Measurements from ENCODE around the gene ZNF805. TPM values are rescaled to one million over a fixed set of nuclear protein-coding genes. Genes with fewer than 3 reads are reported as not detected.

ZNF805 gene
- polyA plus RNA-seq, 1 of the 3 experiments (the other 2 are of a cell fraction), result 1.5 TPM

DNA sequence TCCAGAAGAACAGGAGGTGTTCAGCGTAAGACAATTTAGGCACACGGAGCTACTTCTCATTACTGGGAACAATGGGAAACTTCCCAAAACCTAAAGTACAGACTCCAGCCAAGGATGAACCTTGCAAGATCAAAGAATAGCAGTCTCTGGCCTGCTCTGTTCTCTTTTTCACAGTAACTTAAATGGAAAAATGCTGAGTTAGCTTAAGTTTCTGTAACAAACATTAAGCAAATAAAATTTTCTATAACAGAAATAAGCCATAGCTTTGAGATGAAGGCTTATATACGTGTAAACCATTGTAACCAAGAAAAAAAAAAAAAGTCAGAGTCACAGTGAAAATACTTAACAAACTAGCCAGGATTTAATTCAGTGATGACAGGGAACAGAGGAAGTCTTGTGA lies 21.6 kb downstream of the ZNF805 start:
- Histone ChIP-seq H3K9ac (no peak overlapping the region), H4K20me1 (ENCODE audit: insufficient read depth) (no peaks in the 10 kb centered on the region), H3K79me2 (ENCODE audit: insufficient read depth) (peaks cover 19% of the 10 kb centered on the region; the same call in 1 of the 2 replicates), H3K9me3 (no peaks in the 10 kb centered on the region), H3K27me3 (ENCODE audit: insufficient read depth) (no peaks in the 10 kb centered on the region), H3F3A (replicated peaks; ENCODE audit: insufficient read depth) (peaks cover 6% of the 10 kb centered on the region), H3K4me2 (no peak overlapping the region), H3K36me3 (replicated peaks in 1 of 2; ENCODE audit: control insufficient read depth in 1 of 2, insufficient read depth in 2 of 2, low read length in 1 of 2) (peaks cover 25 to 33% of the 10 kb centered on the region in 2 experiments), H3K9me2 (no peaks in the 10 kb centered on the region), H2AFZ (ENCODE audit: low read depth) (no peak overlapping the region), H3K27ac (ENCODE audit: low read depth in 2 of 2, low read length in 1 of 2) (no peak overlapping the region), H3K4me1 (ENCODE audit: control insufficient read depth in 1 of 2, insufficient read depth in 2 of 2, low read depth in 1 of 2, low read length in 1 of 2) (no peaks in the 10 kb centered on the region), H3K4me3 (ENCODE audit: low read depth in 2 of 2, low read length in 1 of 2) (no peak overlapping the region)
- TF ChIP-seq CHD2 (IDR thresholded peaks at IDR 0.05; ENCODE audit: low read length, partially characterized antibody), result no peak
- ChIA-PET CTCF (no interaction called here), POLR2A (no interaction called here)
- 82% methylated on average over 3 of the region's 3 CpGs for WGBS (ENCODE audit: low lambda C conversion rate)
- DNase-seq, result no peak

DNA sequence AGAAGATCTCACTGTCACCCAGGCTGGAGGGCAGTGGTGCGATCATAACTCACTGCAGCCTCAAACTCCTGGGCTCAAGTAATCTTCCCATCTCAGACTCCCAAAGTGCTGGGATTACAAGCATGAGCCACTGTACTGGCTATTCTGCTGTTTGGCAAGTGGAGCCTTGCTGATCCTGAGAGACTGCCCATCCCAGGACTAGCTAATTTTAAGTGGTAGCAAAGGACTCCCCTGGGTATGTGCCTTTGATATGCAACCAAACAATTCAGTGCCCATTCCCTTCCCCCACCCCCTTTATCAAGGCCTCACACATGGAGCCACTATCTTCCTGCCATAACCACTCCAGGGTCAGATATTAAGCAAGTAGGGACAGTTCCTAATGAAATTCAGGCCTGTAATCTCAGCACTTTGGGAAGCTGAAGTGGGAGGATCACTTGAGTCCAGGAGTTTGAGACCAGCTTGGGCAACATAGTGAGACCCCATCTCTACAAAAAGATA lies 22.9 kb downstream of the ZNF805 start:
- ChIA-PET CTCF (interaction anchor here (0.7 kb wide), 1 partner anchor 72 kb away, joined by 3 read pairs; the partner anchor contains the start of gene ZNF264), POLR2A (no interaction called here)
- WGBS (ENCODE audit: low lambda C conversion rate), result 100% methylated on average over 1 of the region's 1 CpG
- Histone ChIP-seq H3K9me2 (no peaks in the 10 kb centered on the region), H3K36me3 (replicated peaks in 1 of 2; ENCODE audit: control insufficient read depth in 1 of 2, insufficient read depth in 2 of 2, low read length in 1 of 2) (peaks cover 22 to 30% of the 10 kb centered on the region in 2 experiments), H3K79me2 (ENCODE audit: insufficient read depth) (peaks cover 10% of the 10 kb centered on the region; the same call in 1 of the 2 replicates), H3K4me1 (ENCODE audit: control insufficient read depth in 1 of 2, insufficient read depth in 2 of 2, low read depth in 1 of 2, low read length in 1 of 2) (no peaks in the 10 kb centered on the region), H3K4me3 (ENCODE audit: low read depth in 2 of 2, low read length in 1 of 2) (no peak overlapping the region), H3K9ac (no peak overlapping the region), H3F3A (replicated peaks; ENCODE audit: insufficient read depth) (peaks cover 6% of the 10 kb centered on the region), H3K27ac (ENCODE audit: low read depth in 2 of 2, low read length in 1 of 2) (no peak overlapping the region), H3K27me3 (ENCODE audit: insufficient read depth) (no peaks in the 10 kb centered on the region), H3K9me3 (no peaks in the 10 kb centered on the region), H2AFZ (ENCODE audit: low read depth) (no peak overlapping the region), H3K4me2 (no peak overlapping the region), H4K20me1 (ENCODE audit: insufficient read depth) (no peaks in the 10 kb centered on the region)
- DNase-seq, result no peak
- TF ChIP-seq, protein P1, sequence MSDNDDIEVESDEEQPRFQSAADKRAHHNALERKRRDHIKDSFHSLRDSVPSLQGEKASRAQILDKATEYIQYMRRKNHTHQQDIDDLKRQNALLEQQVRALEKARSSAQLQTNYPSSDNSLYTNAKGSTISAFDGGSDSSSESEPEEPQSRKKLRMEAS (IDR thresholded peaks at IDR 0.05; ENCODE audit: low read depth), result no peak
- TF ChIP-seq MXI1 (IDR thresholded peaks at IDR 0.05; ENCODE audit: low read depth, low read length) (no peak), EP300 (IDR thresholded peaks at IDR 0.05; ENCODE audit: borderline replicate concordance in 1 of 2, low read depth in 1 of 2, low read length in 1 of 2) (no peak), SIN3A (IDR thresholded peaks at IDR 0.05; ENCODE audit: borderline replicate concordance, low read depth, low read length) (no peak), EZH2phosphoT487 (IDR thresholded peaks at IDR 0.05; ENCODE audit: borderline replicate concordance, low read depth) (no peak)
- TF ChIP-seq, protein P2, sequence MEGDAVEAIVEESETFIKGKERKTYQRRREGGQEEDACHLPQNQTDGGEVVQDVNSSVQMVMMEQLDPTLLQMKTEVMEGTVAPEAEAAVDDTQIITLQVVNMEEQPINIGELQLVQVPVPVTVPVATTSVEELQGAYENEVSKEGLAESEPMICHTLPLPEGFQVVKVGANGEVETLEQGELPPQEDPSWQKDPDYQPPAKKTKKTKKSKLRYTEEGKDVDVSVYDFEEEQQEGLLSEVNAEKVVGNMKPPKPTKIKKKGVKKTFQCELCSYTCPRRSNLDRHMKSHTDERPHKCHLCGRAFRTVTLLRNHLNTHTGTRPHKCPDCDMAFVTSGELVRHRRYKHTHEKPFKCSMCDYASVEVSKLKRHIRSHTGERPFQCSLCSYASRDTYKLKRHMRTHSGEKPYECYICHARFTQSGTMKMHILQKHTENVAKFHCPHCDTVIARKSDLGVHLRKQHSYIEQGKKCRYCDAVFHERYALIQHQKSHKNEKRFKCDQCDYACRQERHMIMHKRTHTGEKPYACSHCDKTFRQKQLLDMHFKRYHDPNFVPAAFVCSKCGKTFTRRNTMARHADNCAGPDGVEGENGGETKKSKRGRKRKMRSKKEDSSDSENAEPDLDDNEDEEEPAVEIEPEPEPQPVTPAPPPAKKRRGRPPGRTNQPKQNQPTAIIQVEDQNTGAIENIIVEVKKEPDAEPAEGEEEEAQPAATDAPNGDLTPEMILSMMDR (IDR thresholded peaks at IDR 0.05), result no peak

DNA sequence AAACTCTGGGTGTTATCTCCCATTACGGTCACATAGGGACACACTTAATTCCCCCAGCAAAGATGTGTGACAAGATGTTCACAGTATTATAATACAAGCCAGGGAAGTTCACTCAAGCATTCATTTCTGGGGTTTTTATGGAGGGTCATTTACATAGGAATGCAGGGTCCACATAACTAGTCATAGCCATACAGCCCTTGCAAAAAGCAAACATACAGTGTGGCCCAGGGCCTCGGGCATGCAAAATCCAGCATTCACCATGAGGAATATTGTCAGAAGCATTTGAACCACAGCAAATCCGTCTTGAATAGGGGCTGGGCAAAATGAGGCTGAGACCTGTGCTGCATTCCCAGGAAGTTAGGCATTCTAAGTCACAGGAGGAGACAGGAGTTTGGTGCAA lies 26.9 kb downstream of the ZNF805 start:
- no peak for DNase-seq
- 87% methylated on average over 3 of the region's 3 CpGs for WGBS (ENCODE audit: low lambda C conversion rate)

More for the DNA sequence above, 26.9 kb downstream of the ZNF805 start:
- no peak for TF ChIP-seq YY1 (IDR thresholded peaks at IDR 0.05; ENCODE audit: low read depth)
- TF ChIP-seq, protein P3, sequence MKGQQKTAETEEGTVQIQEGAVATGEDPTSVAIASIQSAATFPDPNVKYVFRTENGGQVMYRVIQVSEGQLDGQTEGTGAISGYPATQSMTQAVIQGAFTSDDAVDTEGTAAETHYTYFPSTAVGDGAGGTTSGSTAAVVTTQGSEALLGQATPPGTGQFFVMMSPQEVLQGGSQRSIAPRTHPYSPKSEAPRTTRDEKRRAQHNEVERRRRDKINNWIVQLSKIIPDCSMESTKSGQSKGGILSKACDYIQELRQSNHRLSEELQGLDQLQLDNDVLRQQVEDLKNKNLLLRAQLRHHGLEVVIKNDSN (IDR thresholded peaks at IDR 0.05; ENCODE audit: borderline replicate concordance, low read depth), result no peak
- no peak for TF ChIP-seq MXI1 (IDR thresholded peaks at IDR 0.05; ENCODE audit: low read depth, low read length)
- TF ChIP-seq CHD2 (IDR thresholded peaks at IDR 0.05; ENCODE audit: low read length, partially characterized antibody), result no peak
- Histone ChIP-seq H3K4me2 (no peak overlapping the region), H3K9me3 (no peaks in the 10 kb centered on the region), H2AFZ (ENCODE audit: low read depth) (no peak overlapping the region), H3K4me1 (ENCODE audit: control insufficient read depth in 1 of 2, insufficient read depth in 2 of 2, low read depth in 1 of 2, low read length in 1 of 2) (peaks cover 0 to 13% of the 10 kb centered on the region in 2 experiments; a peak in 1 of 4 replicates), H4K20me1 (ENCODE audit: insufficient read depth) (no peaks in the 10 kb centered on the region), H3K36me3 (replicated peaks in 1 of 2; ENCODE audit: control insufficient read depth in 1 of 2, insufficient read depth in 2 of 2, low read length in 1 of 2) (peaks cover 0 to 8% of the 10 kb centered on the region in 2 experiments), H3F3A (replicated peaks; ENCODE audit: insufficient read depth) (peaks cover 21% of the 10 kb centered on the region), H3K4me3 (ENCODE audit: low read depth in 2 of 2, low read length in 1 of 2) (no peak overlapping the region), H3K9me2 (no peaks in the 10 kb centered on the region), H3K27me3 (ENCODE audit: insufficient read depth) (no peaks in the 10 kb centered on the region), H3K79me2 (ENCODE audit: insufficient read depth) (no peaks in the 10 kb centered on the region), H3K9ac (no peak overlapping the region), H3K27ac (ENCODE audit: low read depth in 2 of 2, low read length in 1 of 2) (no peak overlapping the region)
- POLR2A ChIA-PET, result no interaction called here
- CTCF ChIA-PET, result no interaction called here
